ENCODE results near the gene FNDC5.

FNDC5 gene

GRCh38 chr1:32831878-32832277 is 38.8 kb downstream of the FNDC5 start:
- no peak for TF ChIP-seq CTCF (conservative IDR thresholded peaks at IDR 0.05)
- H3K27ac ChIP-seq = no peak overlapping the region

- no peak for TF ChIP-seq CTCF (conservative IDR thresholded peaks at IDR 0.05)
- H3K27ac ChIP-seq = no peak overlapping the region
Measured at GRCh38 chr1:32830092-32830852, 40.4 kb downstream of the FNDC5 start.

- no peak overlapping the region for H3K27ac ChIP-seq
- TF ChIP-seq CTCF (conservative IDR thresholded peaks at IDR 0.05) = peak; percentile 57
Measured at GRCh38 chr1:32828341-32828740, 42.4 kb downstream of the FNDC5 start.

GRCh38 chr1:32825181-32825580 is 45.5 kb downstream of the FNDC5 start:
- no peak for TF ChIP-seq CTCF (conservative IDR thresholded peaks at IDR 0.05)
- no peak overlapping the region for H3K27ac ChIP-seq

GRCh38 chr1:32818804-32819541 is 51.7 kb downstream of the FNDC5 start:
- TF ChIP-seq CTCF (conservative IDR thresholded peaks at IDR 0.05) = no peak
- peak overlapping the region; percentile 97 for H3K27ac ChIP-seq

- TF ChIP-seq CTCF (conservative IDR thresholded peaks at IDR 0.05) = no peak
- peak overlapping the region; percentile 97 for H3K27ac ChIP-seq
Measured at GRCh38 chr1:32817815-32818786, 52.6 kb downstream of the FNDC5 start.
